HEK293T (cell line): ENCODE data around the gene ATP9A.

Experiments used
- CTCF ChIA-PET: fragments of 350-600 bp; formaldehyde crosslinking; extraction: SDS; loops from one replicate; lab custom pipeline; 2021; ENCODE audit warnings: antibody characterized with exemption, inconsistent platforms; lab: Yijun Ruan, JAX
- POLR2A ChIA-PET: fragments of 350-600 bp; formaldehyde crosslinking; extraction: SDS; loops from one replicate; lab custom pipeline; 2020; ENCODE audit warnings: antibody characterized with exemption, inconsistent platforms; lab: Yijun Ruan, JAX
- DNase-seq: peaks from one replicate; pipeline ENCODE4 v3.0.0; 2012; ENCODE audit warnings: mixed read lengths; ENCODE audit errors: extremely low spot score
- ARNT ChIP-seq: fragments of 450-650 bp; IDR thresholded peaks from 2 replicates; pipeline ENCODE4 v1.6.1; 2017; ENCODE audit warnings: mild to moderate bottlenecking
- BHLHE40 ChIP-seq: fragments of 450-650 bp; IDR thresholded peaks from 2 replicates; pipeline ENCODE4 v1.6.1; 2016; ENCODE audit warnings: mild to moderate bottlenecking, moderate library complexity, borderline replicate concordance
- CTBP1 ChIP-seq: fragments of 450-650 bp; IDR thresholded peaks from 2 replicates; pipeline ENCODE4 v1.6.1; 2016; ENCODE audit warnings: borderline replicate concordance
- ELF4 ChIP-seq: fragments of 450-650 bp; IDR thresholded peaks from 2 replicates; pipeline ENCODE4 v1.6.1; 2017; ENCODE audit warnings: antibody characterized with exemption
- FOXA1 ChIP-seq: fragments of 450-650 bp; IDR thresholded peaks from 2 replicates; pipeline ENCODE4 v1.6.1; 2016; ENCODE audit warnings: mild to moderate bottlenecking
- FOXK2 ChIP-seq: fragments of 450-650 bp; IDR thresholded peaks from 2 replicates; pipeline ENCODE4 v1.6.1; 2016; ENCODE audit warnings: mild to moderate bottlenecking
- FOXM1 ChIP-seq: fragments of 450-650 bp; IDR thresholded peaks from 2 replicates; pipeline ENCODE4 v1.6.1; 2017; ENCODE audit warnings: mild to moderate bottlenecking, borderline replicate concordance
- HDGF ChIP-seq: fragments of 450-650 bp; IDR thresholded peaks from 2 replicates; pipeline ENCODE4 v1.6.1; 2017; ENCODE audit warnings: antibody characterized with exemption, borderline replicate concordance
- L3MBTL2 ChIP-seq: fragments of 450-650 bp; conservative IDR thresholded peaks from 2 replicates; pipeline ENCODE4 v1.6.1; 2016; ENCODE audit warnings: mild to moderate bottlenecking
- LEF1 ChIP-seq: fragments of 450-650 bp; IDR thresholded peaks from 2 replicates; pipeline ENCODE4 v1.6.1; 2017; ENCODE audit warnings: mild to moderate bottlenecking, borderline replicate concordance
- NFRKB ChIP-seq: fragments of 450-650 bp; IDR thresholded peaks from 2 replicates; pipeline ENCODE4 v1.6.1; 2016; ENCODE audit warnings: mild to moderate bottlenecking, moderate library complexity
- PKNOX1 ChIP-seq: fragments of 450-650 bp; IDR thresholded peaks from 2 replicates; pipeline ENCODE4 v1.6.1; 2016
- SP1 ChIP-seq: fragments of 450-650 bp; IDR thresholded peaks from 2 replicates; pipeline ENCODE4 v1.6.1; 2017
- SUZ12 ChIP-seq: fragments of 450-650 bp; IDR thresholded peaks from 2 replicates; pipeline ENCODE4 v1.6.1; 2016; ENCODE audit warnings: mild to moderate bottlenecking
- TARDBP ChIP-seq: fragments of 450-650 bp; IDR thresholded peaks from 2 replicates; pipeline ENCODE4 v1.6.1; 2016
- ZNF384 ChIP-seq: fragments of 450-650 bp; IDR thresholded peaks from 2 replicates; pipeline ENCODE4 v1.6.1; 2016

ATP9A gene

GRCh38 chr20:51634257-51634656 is 133.9 kb downstream of the ATP9A start:
- ChIA-PET CTCF (interaction anchor here (1.0 kb wide), 1 partner anchor 10 kb away, joined by 3 read pairs; no protein-coding TSS in a partner anchor), POLR2A (no interaction called here)
- no peak for TF ChIP-seq FOXK2
- no peak for TF ChIP-seq ZNF384
- TF ChIP-seq LEF1, result no peak
- TF ChIP-seq SUZ12, result no peak
- no peak for TF ChIP-seq FOXM1
- no peak for TF ChIP-seq FOXA1
- no peak for TF ChIP-seq CTBP1
- no peak for TF ChIP-seq HDGF
- no peak for TF ChIP-seq ELF4
- no peak for TF ChIP-seq NFRKB
- TF ChIP-seq SP1, result no peak
- no peak for TF ChIP-seq BHLHE40
- TF ChIP-seq ARNT, result no peak
- no peak for TF ChIP-seq TARDBP
- no peak for TF ChIP-seq L3MBTL2
- no peak for TF ChIP-seq PKNOX1
- DNase-seq, result no peak

GRCh38 chr20:51633430-51633829 is 134.8 kb downstream of the ATP9A start:
- DNase-seq, result no peak
- TF ChIP-seq FOXK2, result no peak
- no peak for TF ChIP-seq PKNOX1
- TF ChIP-seq LEF1, result no peak
- TF ChIP-seq HDGF, result no peak
- TF ChIP-seq FOXA1, result no peak
- TF ChIP-seq ELF4, result no peak
- TF ChIP-seq NFRKB, result no peak
- no peak for TF ChIP-seq ARNT
- POLR2A ChIA-PET, result no interaction called here
- CTCF ChIA-PET, result no interaction called here

- DNase-seq, result no peak
- POLR2A ChIA-PET, result no interaction called here
- no peak for TF ChIP-seq HDGF
- TF ChIP-seq FOXK2, result no peak
- TF ChIP-seq NFRKB, result no peak
- TF ChIP-seq LEF1, result no peak
- no peak for TF ChIP-seq FOXM1
- TF ChIP-seq L3MBTL2, result no peak
- no peak for TF ChIP-seq SUZ12
- TF ChIP-seq SP1, result no peak
- TF ChIP-seq FOXA1, result no peak
- no peak for TF ChIP-seq TARDBP
- TF ChIP-seq CTBP1, result no peak
- TF ChIP-seq BHLHE40, result no peak
- no peak for TF ChIP-seq PKNOX1
- no peak for TF ChIP-seq ELF4
- no peak for TF ChIP-seq ZNF384
- TF ChIP-seq ARNT, result no peak
- CTCF ChIA-PET, result no interaction called here
These were observed 136.2 kb downstream of the ATP9A start for GRCh38 chr20:51631953-51632352.

- POLR2A ChIA-PET, result no interaction called here
- TF ChIP-seq PKNOX1 (no peak), NFRKB (no peak), HDGF (no peak), BHLHE40 (no peak), L3MBTL2 (no peak), LEF1 (no peak), CTBP1 (no peak), TARDBP (no peak), ELF4 (no peak), SUZ12 (no peak), FOXA1 (no peak), ZNF384 (no peak), SP1 (no peak)
These were observed 136.9 kb downstream of the ATP9A start for GRCh38 chr20:51631011-51631950.

GRCh38 chr20:51629399-51630058 is 138.7 kb downstream of the ATP9A start:
- no peak for DNase-seq
- ChIA-PET CTCF (no interaction called here), POLR2A (no interaction called here)
- no peak for TF ChIP-seq FOXA1
- no peak for TF ChIP-seq FOXM1
- no peak for TF ChIP-seq SP1
- no peak for TF ChIP-seq FOXK2

More at GRCh38 chr20:51631011-51631950, 136.9 kb downstream of the ATP9A start:
- CTCF ChIA-PET, result no interaction called here
- no peak for DNase-seq
